HG03045 (cell line): ENCODE results near the gene SLC25A51.

ENCODE experiments used
- ATAC-seq: cut with Tn5 transposase; IDR thresholded peaks from one replicate; pipeline ENCODE4 v1.9.1; 2021; ENCODE audit warnings: mild to moderate bottlenecking, moderate library complexity; ENCODE audit not compliant: unreplicated experiment

SLC25A51 gene

DNA sequence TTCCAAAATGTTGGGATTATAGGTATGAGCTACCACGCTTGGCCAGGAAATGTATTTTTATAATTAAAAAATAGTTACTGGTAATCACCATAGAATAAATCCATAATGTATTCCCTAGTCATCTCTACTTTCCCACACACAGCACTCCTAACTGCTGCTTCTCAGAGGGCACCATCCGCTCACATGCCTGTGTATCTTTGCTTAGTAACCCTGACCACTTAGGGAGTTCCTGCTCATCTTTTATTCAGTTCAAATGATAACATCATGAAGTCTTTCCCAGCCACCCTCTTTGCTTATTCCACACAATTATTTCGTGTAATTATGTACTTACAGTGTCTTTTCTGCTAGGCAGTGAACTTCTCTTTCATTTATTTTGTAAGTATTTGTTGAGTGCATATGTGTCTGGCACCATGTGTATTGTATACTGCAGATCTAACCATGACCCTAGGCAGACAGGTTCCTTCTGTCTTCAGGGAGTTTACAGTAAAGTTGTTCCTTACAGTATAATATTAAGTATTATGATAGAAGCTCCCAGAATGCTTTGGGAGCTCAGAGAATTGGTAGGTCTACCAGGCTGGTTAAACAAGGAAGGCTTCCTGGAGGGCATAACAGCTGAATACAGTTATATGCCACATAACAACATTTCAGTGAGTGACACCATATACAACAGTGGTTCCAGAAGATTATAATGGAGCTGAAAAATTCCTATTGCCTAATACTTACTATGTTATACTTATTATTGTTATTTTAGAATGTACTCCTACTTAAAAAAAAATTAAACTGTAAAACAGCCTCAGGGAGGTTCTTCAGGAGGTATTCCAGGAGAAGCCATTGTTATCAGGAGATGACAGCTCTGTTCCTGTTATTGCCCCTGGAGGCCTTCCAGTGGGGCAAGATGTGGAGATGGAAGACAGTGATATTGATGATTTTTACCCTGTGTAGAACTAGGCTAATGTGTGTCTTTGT, 64.1 kb downstream of the SLC25A51 start:
- ATAC-seq: no peak
